HG03469 (cell line): ENCODE data around the gene FES.
"Not testable (repeated sequence)": the region's sequence is repeated elsewhere in the genome, so short reads cannot be mapped to it uniquely, and the experiment has no call there.

Experiments
- ATAC-seq: cut with Tn5 transposase; IDR thresholded peaks from one replicate; pipeline ENCODE4 v1.9.1; 2021; ENCODE audit warnings: mild to moderate bottlenecking, moderate library complexity, moderate number of reproducible peaks; ENCODE audit not compliant: unreplicated experiment

FES gene

DNA sequence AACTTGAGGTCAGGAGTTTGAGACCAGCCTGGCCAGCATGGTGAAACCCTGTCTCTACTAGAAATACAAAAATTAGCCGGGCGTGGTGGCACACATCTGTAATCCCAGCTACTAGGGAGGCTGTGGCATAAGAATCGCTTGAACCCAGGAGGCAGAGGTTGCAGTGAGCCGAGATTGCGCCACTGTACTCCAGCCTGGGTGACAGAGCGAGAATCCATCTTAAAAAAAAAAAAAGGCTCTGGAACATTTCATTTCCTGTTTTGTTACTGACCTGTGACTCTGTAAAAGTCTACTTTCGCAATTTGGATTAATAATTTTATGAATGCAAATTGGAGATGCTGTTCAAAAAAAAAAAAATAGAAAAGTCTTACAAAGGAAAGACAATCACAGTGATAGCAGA, 43.8 kb downstream of the FES start:
- not testable (repeated sequence) for ATAC-seq

DNA sequence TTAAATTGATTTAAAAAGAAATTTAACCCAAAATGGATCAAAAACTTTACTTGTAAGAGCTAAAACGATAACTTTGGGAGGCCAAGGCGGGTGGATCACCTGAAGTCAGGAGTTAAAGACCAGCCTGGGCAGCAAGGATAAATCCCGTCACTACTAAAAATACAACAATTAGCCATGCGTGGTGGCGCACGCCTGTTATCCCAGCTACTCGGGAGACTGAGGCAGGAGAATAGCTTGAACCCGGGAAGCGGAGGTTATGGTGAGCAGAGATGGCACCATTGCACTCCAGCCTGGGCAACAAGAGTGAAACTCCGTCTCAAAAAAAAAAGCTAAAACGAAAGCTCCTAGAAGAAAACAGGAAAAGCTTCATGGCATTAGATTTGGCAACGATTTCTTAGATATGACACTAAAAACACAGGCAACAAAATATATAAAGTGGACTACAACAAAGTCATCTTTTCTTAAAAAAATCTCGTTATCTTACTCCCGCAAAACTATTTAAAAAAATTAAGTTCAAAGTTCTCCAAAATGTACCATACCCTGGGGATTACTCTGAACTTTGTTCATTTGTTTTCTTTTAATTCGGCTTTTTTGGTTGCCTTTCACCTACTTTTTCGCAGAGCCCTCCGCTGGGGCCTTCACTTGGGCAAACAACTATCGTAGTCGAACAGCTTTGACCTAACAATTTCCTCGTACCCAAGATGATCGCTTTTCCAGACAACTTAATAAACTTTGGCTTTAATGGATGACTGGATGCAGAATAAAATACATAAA, 45.1 kb downstream of the FES start:
- ATAC-seq, result no peak

DNA sequence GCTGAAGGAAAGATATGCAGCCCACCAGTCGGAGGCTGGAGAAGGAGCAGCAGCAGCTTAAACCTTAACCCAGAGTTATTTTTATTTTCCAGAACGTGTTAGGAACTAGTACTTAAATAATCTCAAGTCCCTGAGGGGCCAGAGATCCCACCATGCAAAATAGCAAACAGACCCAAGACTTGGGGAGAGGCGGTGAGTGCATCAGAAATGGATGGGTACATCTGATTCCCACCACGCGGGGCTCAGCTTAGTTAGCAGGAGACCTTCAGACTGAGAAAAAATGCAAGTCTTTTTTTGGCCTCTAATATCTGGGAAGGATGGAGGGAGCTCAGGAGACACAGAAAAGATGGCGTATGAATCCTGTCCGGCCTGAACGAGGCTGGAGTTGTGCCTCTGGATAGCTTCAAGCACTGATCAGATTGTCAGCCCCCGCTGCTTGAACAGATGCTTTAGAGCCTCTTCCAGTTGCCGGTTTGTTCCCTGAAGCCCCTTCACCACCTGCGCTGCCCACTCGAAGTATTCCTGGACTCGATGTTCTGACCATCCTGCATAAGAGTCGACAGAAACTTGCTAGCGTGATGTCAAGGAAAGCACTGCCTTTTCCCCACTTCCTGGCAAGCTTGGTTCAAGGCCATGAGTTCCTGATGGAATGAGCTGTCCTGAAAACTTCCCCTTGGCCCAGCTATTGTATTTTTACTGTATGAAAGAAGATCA, 46.7 kb downstream of the FES start:
- no peak for ATAC-seq

DNA sequence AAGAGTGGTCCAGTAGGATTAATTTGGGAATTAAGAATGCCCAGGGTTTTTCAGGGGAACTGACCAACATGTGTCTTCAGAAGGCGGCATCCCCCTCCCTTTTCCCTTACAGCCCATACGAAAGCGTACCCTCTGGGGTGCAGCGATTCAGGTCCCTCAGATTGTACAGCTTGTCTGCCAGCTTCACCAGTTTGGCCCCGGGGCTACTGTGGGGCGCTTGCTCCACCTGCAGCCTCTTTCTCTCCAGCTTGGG, 47.2 kb downstream of the FES start:
- no peak for ATAC-seq

DNA sequence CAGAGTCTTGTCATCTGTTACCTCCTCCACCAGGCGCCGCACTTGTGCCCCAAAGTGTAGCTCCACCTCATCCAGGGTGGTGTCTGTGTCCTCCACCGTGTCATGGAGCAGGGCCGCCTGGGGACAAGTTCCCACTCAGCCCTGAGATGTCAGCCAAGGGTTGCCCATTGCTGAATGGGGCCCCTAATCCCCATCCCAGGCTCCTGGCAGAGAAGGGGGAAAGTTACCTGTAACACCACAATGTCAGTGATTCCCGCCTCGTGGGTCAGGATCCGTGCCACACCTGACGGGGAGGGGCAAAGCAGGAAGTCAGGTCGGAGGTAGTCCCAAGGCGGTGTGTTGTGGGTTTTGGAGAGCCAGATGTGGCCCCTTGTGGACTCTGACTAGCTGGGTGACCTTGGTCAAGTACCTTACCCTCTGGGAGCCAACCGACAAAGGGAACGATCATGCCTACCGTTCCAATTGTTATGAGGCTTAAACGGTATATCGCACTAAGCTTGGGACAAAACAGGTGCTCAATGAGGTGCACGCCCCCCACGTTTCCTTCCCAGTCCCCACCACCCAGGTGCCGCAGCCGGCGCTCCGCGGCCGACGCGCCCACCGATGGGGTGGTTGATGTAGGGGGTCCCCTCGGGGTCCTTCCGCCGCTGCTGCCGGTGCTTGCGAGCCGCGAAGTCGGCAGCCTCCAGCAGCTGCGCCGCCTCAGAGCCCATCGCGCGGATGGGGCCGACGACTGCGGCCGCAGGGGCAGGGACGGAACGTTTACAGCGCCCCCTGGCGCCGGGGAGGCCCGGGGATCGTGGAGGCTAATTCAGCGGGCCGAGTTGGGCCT, 47.7 kb downstream of the FES start, which contains the start of gene HDDC3:
TSS of gene HDDC3 (minus strand) at position 722 of the 832 bp plus-strand sequence. CDS start at position 713, 9 bp downstream.
- ATAC-seq, result peak; percentile 41

DNA sequence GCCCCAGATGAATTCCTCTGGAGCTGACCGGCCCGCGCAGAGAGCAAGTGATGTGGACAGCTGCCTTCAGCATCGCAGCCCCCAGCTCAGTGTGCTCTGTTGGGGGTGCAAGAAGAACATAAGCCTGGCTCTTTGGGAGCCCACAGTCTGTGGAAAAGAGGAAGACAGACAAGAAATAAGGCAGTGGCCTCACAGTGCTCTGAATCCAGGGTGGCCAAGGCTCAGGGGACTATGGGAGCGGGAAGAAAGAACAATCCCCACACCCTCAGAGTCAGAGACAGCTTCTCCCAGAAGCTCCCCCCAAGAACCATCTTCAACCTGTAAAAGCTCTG, 48.3 kb downstream of the FES start:
- no peak for ATAC-seq

DNA sequence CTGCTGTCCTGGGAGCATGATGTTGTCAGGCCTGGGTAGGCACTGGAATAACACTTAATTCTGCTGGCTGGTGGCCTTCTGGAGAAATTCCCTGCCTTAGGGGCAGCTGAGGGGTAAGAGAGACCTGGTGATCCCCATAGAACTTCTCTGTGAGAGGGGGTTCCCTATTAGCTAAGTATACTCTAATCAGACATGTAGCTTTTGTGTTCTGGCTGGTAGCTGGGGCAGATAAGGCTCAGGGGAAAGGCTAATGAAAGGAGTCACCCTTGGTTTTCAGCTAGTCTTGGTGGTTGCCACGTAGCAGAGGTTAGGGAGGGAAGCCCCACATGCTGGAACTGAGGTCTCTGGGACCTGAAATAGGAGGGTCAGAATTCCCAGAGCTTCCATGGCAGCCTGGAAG, 49.0 kb downstream of the FES start:
- ATAC-seq, result no peak

DNA sequence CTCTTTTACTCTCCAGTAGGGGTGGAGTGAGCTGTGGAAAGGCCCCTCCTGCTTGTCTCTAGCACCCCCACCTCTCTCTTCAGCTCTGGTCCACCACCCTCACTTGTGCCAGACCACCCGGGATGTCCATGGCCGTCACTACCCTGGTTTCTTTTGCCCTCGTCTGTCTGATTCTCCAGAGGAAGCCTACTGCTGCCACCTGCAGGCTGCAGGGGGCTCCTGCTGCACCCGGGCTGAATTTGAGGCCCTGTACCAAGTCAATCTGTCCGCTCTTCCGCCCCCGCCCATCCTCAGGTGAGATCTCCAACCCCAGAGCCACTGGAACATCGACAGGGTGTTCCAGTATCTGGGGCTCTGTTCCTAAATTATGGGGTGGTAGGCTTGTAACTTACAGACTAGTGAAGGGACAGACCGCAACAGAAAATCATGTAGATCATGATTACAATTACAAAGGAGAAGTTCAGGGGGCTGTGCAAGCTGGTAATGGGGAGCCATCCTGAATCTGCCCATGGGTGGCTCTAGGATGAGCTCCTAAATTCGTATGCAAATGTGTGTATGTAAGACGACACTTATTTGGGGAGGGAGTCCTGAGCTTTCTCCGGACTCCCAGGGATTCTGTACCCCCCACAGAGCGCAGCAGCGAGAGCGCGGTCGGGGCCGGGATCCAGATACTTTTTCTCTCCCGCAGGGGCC, 50.1 kb downstream of the FES start:
- ATAC-seq, result peak; percentile 23

DNA sequence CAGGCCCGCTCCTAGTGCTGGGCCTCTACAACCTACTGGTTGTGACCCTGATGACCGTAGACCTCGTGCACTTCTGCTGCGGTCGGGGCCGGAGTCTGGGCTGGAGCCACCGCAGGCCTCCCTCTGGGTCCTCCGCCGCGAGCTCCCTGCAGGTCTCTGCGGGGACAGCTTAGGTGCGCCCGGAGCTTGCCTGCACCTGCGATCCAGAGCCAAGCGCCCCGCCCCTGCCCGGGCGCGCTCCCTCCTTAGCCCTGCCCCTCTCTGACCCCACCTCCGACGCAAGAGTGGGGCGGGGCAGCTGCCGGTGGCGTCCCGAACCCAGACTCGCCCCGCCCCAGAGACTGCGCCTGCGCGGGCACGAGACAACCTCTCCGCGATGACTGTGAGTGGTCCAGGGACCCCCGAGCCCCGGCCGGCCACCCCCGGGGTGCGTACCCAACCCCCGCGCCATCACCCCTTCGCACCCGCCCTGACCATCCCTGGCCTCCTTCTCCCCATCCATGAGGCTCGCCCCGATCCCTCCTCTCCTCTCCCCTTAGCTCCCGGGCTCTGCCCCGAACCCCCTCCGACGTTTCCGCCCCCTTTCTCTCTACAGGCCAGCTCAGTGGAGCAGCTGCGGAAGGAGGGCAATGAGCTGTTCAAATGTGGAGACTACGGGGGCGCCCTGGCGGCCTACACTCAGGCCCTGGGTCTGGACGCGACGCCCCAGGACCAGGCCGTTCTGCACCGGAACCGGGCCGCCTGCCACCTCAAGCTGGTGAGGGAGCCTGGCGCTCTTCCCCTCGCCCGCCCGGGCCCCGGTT, 50.8 kb downstream of the FES start, which contains the start of gene UNC45A:
TSS of gene UNC45A (plus strand) at position 337 of the 803 bp plus-strand sequence. CDS start at position 377, 40 bp downstream.
- ATAC-seq, result peak; percentile 37

DNA sequence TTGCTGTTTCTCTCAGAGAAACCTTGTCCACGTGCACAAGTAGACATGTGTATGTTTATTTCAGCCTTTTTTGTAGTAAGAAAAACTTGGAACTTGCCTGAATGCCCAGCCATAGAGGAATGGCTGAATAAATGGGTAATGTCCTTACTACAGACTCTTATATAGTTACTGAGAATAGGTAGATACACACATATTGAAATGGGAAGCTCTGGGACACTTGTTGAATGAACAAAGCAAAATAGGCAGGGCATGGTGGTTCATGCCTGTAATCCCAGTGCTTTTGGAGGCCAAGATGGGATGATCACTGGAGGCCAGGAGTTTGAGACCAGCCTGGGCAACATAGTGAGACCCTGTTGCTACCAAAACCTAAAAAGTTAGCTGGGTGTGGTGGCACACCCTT, 52.5 kb downstream of the FES start:
- no peak for ATAC-seq

DNA sequence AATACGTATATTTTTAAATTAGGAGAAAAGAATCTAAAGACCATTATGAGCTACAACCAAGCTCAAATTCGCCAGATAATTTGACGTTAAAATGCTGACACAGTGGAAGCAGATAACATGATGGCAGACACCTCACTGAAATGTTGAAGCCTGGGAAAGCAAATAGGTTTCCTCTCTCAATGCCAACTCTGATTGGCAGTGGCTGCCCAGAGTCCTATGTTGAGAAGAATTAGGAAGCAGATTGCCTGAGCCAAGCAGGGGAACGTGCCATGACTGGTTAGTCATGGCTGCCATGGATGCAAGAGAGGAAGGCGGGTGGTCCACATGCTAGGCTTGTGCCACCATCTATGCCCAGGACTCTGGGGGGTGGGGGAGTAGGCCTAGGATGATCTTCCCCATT, 54.0 kb downstream of the FES start:
- no peak for ATAC-seq

DNA sequence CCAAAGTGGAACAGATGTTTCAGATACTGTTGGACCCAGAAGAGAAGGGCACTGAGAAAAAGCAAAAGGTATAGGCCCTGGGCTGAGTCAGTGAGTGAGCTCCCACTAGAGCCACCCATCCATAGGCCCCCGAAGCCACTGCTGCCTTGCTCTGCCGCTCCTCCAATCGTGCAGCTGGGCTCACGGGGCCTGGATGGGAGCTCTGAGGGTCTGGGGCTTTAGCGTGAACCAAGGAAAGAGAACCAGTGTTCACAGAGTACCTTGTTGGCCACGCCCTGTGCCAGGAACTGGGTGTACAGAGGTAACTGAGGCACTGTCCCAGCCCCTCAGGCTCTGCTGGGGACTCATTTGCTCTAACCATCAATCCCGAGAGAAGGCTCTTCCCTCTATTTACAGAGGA, 55.5 kb downstream of the FES start:
- no peak for ATAC-seq

DNA sequence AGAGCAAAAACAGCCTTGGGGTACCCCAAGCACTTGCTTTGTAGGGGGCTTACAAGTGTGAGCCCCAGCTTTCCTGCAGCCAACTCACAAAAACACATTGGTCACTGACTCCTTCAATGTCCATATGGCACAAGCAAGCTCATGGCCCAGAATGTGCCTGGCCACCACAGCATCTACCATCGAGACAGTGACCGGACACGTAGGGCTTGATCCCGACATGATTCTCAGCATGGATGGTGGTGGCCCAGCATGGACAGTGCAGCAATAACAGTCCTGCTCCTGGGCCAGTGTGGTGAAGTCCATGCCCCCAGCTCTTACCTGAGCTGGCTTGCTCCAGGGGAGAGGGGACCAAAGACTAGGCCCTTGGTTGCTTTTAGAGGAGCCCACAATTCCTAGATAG, 56.7 kb downstream of the FES start:
- ATAC-seq, result no peak

DNA sequence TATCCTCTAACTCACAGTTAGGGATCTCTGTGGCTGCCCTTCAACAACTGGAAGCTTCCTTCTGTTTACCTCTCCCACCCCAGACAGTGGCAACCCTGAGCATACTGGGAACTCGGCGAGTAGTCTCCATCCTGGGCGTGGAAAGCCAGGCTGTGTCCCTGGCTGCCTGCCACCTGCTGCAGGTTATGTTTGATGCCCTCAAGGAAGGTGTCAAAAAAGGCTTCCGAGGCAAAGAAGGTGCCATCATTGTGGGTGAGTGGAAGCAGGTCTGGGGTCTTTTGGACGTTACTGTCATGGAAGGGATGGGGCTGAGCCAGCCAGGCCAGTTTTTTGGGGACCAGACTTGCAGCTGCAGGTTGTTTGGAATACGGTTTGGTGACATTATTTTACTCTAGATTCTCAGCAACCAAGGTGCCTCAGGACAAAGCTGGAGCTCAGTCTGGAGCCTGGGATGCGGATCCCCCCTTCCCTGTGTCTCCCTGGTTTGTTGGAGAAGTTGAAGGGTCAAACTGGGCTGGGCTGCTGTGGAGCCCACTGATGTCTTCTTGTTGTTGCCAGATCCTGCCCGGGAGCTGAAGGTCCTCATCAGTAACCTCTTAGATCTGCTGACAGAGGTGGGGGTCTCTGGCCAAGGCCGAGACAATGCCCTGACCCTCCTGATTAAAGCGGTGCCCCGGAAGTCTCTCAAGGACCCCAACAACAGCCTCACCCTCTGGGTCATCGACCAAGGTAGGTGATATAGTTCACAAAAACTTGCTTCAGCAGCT, 58.2 kb downstream of the FES start:
- ATAC-seq, result no peak

DNA sequence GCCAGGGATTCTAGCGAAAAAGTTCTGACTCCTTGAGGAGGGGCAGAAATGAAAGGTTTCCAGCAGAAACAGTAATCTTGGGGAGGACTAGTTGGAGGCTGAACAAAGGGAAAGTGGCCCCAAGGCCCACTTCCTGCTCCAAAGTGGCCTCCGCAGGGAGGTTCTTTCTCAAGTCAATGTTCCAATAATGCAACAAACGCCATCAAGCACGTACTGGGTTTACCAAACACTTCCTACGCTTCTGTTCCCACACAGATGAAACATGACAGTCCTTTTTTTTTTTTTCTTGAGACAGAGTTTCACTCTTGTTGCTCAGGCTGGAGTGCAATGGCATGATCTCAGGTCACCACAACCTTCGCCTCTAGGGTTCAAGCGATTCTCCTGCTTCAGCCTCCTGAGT, 60.8 kb downstream of the FES start:
- ATAC-seq, result no peak
